Fibroblast of skin of scalp (primary cell): Measurements from ENCODE around the gene PPP2CA.
"Not testable (repeated sequence)": the region's sequence is repeated elsewhere in the genome, so short reads cannot be mapped to it uniquely, and the experiment has no call there.

Experiments
- DNase-seq: peaks from one replicate; pipeline ENCODE4 v3.0.0-alpha.2; 2013

PPP2CA gene

GRCh38 chr5:134189031-134189430 lies 36.8 kb downstream of the PPP2CA start:
- DNase-seq, result no peak

- DNase-seq, result no peak
These were observed 37.8 kb downstream of the PPP2CA start for GRCh38 chr5:134188092-134188491.

GRCh38 chr5:134184155-134185135 lies 41.4 kb downstream of the PPP2CA start:
- peak; percentile 56 for DNase-seq

GRCh38 chr5:134183481-134183880 lies 42.4 kb downstream of the PPP2CA start:
- DNase-seq, result no peak

- no peak for DNase-seq
These were observed 47.8 kb downstream of the PPP2CA start for GRCh38 chr5:134178096-134178419.

GRCh38 chr5:134177369-134178095 lies 48.3 kb downstream of the PPP2CA start:
- peak; percentile 22 for DNase-seq

- DNase-seq, result peak; percentile 82
These were observed 49.1 kb downstream of the PPP2CA start, which contains the start of gene SKP1 for GRCh38 chr5:134176511-134177368. Gene SKP1, minus strand, starts transcription at chr5:134176950. Its CDS starts 2,928 bp downstream, at chr5:134174022.

- DNase-seq, result peak; percentile 7
These were observed 49.9 kb downstream of the PPP2CA start for GRCh38 chr5:134175921-134176510.

GRCh38 chr5:134174841-134175839 lies 50.7 kb downstream of the PPP2CA start:
- DNase-seq, result peak; percentile 32

GRCh38 chr5:134171972-134172371 lies 53.9 kb downstream of the PPP2CA start:
- DNase-seq, result no peak

- no peak for DNase-seq
These were observed 63.3 kb downstream of the PPP2CA start for GRCh38 chr5:134162592-134162991.

- no peak for DNase-seq
These were observed 64.1 kb downstream of the PPP2CA start for GRCh38 chr5:134161513-134162395.

GRCh38 chr5:134153657-134154056 lies 72.2 kb downstream of the PPP2CA start:
- no peak for DNase-seq

- DNase-seq, result no peak
These were observed 72.6 kb downstream of the PPP2CA start for GRCh38 chr5:134153241-134153640.

- DNase-seq, result not testable (repeated sequence)
These were observed 73.6 kb downstream of the PPP2CA start for GRCh38 chr5:134152173-134152832.

- DNase-seq, result no peak
These were observed 74.2 kb downstream of the PPP2CA start for GRCh38 chr5:134151723-134152122.

- DNase-seq, result no peak
These were observed 76.1 kb downstream of the PPP2CA start for GRCh38 chr5:134149571-134150303.

- DNase-seq, result no peak
These were observed 76.8 kb downstream of the PPP2CA start for GRCh38 chr5:134148986-134149539.
